ENCODE data around the gene FAM50B.
"Not testable (repeated sequence)": the region's sequence is repeated elsewhere in the genome, so short reads cannot be mapped to it uniquely, and the experiment has no call there.

Gene FAM50B

DNA sequence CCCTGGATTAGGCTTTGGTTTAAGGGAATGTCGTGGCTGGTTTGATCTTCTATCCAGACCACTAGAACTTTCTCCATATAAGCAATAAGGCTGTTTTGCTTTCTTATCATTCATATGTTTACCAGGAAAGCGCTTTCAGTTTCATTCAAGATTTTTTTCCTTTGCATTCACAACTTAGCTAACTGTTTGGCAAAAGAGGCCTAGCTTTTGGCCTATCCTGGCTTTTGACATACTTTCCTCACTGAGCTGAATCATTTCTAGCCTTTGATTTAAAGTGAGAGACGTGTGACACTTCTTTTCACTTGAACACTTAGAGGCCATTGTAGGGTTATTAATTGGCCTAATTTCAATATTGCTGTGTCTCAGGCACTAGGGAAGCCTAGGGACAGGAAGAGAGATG is 1.7 kb upstream of the FAM50B start:
- DNase-seq (ENCODE audit: low read depth in 1 of 2, low spot score in 1 of 2), result no peak

GRCh38 chr6:3848380-3848779 is 793 bp upstream of the FAM50B start:
- DNase-seq (ENCODE audit: low read depth in 1 of 2, low spot score in 1 of 2), result no peak

DNA sequence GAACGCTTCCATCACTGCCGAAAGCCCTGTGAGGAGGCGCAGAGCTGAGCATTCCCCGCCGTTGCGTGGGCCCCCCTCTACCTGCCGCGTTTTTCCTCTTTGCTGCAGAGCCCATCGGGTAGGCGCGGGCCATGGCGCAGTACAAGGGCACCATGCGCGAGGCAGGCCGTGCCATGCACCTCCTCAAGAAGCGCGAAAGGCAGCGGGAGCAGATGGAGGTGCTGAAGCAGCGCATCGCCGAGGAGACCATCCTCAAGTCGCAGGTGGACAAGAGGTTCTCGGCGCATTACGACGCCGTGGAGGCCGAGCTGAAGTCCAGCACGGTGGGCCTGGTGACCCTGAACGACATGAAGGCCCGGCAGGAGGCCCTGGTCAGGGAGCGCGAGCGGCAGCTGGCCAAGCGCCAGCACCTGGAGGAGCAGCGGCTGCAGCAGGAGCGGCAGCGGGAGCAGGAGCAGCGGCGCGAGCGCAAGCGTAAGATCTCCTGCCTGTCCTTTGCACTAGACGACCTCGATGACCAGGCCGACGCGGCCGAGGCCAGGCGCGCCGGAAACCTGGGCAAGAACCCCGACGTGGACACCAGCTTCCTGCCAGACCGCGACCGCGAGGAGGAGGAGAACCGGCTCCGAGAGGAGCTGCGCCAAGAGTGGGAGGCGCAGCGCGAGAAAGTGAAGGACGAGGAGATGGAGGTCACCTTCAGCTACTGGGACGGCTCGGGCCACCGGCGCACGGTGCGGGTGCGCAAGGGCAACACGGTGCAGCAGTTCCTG is 693 bp downstream of the FAM50B start:
- DNase-seq (ENCODE audit: low read depth in 1 of 2, low spot score in 1 of 2), result no peak

- DNase-seq (ENCODE audit: low read depth in 1 of 2, low spot score in 1 of 2), result peak in 1 of 2 donors; percentile 30
These were observed 1.5 kb downstream of the FAM50B start for GRCh38 chr6:3850451-3851203.

DNA sequence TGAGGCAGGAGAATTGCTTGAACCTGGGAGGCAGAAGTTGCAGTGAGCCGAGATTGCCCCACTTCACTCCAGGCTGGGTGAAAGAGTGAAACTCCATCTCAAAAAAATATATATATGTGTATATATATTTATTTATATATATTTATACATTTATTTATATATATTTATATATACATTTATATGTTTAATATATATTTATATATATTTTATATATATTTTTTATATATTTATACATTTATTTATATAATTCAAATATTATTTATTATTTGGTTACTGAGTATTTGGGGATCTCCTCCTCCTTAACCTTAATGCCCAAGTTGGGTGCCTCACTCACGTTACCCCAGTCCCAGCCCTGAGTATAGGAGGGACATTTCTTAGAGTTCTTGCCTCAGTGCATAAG is 2.7 kb downstream of the FAM50B start:
- DNase-seq (ENCODE audit: low read depth in 1 of 2, low spot score in 1 of 2), result no peak

GRCh38 chr6:3852391-3852790 is 3.2 kb downstream of the FAM50B start:
- no peak for DNase-seq (ENCODE audit: low read depth in 1 of 2, low spot score in 1 of 2)

GRCh38 chr6:3855866-3856265 is 6.7 kb downstream of the FAM50B start:
- no peak for DNase-seq (ENCODE audit: low read depth in 1 of 2, low spot score in 1 of 2)

GRCh38 chr6:3856576-3856975 is 7.4 kb downstream of the FAM50B start:
- no peak for DNase-seq (ENCODE audit: low read depth in 1 of 2, low spot score in 1 of 2)

DNA sequence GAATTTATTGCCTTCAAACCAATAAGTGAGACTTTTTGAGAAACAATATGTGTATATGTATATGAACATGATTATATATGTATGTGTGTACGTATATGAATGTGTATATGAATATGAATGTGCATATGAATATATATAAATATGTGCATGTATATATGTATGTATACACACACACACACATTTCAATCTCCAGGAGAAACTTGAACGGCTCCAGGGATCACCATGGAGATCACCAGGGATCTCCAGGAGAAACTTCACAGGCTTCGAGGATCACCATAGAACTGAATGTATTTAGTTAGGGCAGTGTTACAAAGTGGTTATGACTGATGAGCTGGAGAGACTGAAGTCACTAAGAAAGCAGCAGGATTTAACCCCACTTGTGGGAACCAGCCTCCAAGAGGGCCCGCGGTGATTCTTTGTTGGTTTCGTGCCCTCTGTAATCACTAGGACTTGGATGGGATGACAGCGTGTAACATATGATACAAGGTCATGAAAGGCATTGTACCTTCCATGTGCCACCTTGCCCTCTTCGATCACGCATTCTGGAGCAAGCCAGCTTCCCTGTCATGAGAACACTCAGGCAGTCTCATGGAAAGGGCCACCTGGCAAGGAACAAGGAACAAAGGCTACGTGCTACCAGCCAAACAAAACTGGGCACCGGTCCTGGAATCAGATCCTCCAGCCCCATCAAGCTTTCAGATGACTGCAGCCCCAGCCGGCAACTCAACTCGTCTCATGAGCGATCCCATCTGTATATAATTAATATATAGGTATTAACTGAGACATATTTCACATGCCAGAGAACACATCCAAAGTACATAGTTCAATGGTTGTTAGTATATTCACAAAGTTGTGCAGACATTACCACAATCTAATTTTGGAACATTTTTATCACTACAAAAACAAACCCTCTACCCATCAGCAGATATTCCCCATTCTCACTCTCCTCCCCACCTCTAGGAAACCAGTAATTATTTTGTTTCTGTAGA is 8.6 kb downstream of the FAM50B start:
- DNase-seq (ENCODE audit: low read depth in 1 of 2, low spot score in 1 of 2), result no peak

DNA sequence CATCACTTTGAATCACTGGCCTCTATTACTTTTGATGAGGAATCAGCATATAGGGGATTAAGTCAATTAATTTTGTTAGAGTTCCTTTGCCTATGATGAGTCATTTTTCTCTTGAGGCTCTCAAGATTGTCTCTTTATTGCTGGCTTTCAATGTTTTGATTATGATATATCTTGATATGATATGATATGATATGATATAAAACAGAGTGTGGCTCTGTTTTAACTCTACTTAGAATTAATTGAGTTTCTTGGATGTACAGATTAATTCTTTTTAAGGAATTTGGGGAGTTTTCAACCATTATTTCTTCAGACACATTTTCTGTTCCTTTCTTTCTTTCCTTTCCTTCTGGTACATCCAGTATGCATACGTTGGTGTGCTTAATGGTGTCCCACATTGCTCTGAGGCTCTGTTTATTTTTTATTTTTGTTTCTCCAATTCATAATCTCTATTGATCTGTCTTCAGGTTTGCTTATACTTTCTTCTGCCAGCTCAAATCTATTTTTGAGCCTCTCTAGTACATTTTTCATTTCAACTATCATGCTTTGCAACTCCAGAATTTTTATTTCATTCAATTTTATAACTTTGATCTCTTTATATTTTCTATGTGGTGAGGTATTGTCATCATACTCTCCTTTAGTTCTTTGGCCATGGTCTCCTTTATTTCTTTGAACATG is 10.8 kb downstream of the FAM50B start:
- DNase-seq (ENCODE audit: low read depth in 1 of 2, low spot score in 1 of 2), result no peak

DNA sequence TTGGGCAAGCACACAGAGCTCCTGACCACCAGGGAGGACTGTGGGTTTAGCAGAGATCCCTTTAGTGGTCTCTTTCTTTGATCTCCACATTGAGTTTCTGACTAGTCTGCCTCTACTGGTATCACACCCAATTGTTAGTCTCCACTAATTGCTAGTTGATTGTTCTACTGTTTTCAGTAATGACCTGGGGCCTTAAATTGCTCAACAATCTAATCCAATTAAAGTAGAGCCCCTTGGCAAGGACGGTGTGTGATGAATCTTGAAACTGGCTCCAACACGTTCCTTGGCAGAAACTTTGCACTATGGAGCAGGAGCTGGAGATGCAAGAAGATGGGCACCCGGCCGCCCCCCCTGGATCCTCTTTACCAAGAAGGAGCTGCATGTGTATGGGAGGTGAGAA is 12.3 kb downstream of the FAM50B start:
- no peak for DNase-seq (ENCODE audit: low read depth in 1 of 2, low spot score in 1 of 2)

- no peak for DNase-seq (ENCODE audit: low read depth in 1 of 2, low spot score in 1 of 2)
These were observed 12.9 kb downstream of the FAM50B start for GRCh38 chr6:3862038-3862437.

GRCh38 chr6:3863322-3863721 is 14.1 kb downstream of the FAM50B start:
- not testable (repeated sequence) for DNase-seq (ENCODE audit: low read depth in 1 of 2, low spot score in 1 of 2)

- DNase-seq (ENCODE audit: low read depth in 1 of 2, low spot score in 1 of 2), result no peak
These were observed 16.3 kb downstream of the FAM50B start for GRCh38 chr6:3865463-3865862.

DNA sequence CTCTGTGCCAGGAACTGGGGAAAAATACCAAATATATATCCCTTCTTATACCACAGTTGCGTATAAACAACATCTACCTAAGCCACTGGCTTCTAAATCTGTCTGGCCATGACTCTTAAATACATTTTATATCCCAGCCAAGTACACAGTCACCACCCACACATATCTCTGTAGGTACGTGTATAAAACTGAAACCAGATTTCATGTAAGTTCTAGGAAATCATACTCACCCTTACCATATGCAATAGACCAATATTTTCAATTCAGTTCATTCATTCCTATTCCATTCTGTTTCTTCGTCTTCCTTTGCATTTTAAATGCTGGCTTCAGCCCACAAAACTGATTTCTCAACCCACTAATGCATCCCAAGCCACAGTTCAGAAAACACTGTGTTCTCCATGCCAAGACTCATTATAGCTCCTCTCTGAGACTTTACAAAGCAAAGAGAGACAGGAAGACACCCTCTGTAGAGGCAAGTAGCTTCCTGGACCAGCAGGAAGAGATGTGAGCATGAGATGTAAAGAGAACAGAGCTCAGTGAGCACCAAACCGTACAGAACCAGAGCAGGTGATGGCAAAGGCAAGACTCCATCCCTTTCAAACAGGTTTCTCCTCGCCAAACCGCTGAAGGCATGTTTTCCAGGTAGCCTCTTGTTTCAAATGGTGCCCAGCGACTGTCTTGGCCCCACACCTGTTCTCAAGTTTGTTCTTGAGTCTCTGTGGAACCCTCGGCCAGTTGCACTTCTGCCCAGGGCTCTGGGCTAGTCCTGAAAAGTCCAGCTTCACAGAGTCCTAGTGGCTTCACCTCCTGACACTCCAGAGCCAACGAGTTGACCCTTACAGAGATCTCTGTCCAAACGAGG is 18.7 kb downstream of the FAM50B start:
- no peak for DNase-seq (ENCODE audit: low read depth in 1 of 2, low spot score in 1 of 2)

DNA sequence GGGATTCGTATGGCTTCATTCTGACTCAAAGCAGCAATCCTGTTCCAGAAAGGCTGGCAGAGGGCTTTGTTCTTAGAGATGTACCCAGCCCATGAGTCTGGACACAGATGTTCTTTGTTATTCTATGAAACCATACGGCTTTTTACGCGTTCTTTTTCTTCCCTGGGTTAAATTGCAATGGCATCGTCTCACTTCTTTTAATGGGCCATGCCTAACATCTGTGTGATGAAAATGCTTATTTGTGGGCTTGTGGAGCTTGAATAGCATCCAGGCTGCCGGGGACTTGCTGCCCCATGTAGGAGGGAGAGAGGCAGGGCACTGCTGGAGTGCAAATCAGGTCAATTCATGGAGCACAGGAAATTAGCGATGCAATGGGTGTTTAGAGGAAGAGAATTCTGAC is 19.4 kb downstream of the FAM50B start:
- DNase-seq (ENCODE audit: low read depth in 1 of 2, low spot score in 1 of 2), result no peak

DNA sequence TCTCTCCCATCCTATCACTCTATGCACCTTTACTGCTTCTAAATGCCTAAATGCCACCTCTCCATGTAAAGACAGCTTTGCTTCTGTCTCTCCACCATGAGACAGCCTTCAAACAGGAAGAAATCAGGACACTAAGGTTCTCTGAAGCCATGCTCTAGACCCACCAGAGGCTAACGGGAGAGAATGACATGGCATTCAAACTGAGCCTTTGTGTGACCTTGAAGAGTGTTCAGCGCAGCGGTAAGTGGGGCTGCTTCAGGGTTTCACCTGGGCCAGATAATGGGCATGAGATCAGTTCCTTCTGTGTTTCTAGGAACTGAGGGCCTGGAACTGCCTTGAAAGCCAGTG is 20.1 kb downstream of the FAM50B start:
- DNase-seq (ENCODE audit: low read depth in 1 of 2, low spot score in 1 of 2), result no peak

DNA sequence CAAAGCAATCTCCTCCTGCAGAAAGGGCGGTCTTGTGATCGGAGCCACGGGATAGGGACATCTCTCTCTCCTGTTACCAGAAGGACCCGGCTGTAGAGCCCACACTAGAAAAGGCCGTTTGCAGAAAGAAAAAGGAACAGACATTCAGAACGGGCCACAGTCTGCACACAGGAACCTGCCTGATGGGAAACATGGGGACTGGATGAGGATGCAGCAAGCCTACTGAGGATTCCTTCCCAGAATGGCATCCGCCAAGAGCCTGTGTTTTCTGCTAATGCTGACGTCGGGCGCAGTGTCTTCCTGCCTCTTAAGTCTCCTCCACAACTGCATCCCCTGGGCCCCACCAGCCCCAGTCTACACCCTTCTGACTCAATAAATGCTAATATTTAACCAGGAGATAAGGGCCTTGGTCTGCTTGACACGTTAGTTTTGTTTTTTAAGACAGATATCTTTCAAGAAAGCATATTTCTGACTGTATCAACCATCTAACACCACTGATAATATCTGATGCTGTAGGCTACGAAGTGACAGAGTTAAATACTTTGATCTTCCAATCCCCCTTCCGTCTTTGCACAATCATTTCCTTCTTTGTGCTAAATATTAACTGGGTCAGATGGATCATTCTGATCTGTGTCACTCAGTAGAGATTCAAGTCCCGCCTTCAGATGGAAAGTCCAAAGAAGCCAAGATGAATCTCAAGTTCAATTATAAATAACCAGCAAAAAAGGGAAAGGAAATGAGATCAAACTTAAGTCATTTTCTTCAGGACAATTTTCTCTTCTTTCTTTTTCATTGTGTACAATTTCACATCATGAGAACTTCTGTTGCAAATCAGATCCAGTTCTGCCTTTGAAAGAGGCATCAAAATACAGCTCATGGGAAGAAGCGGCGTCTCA is 20.7 kb downstream of the FAM50B start:
- no peak for DNase-seq (ENCODE audit: low read depth in 1 of 2, low spot score in 1 of 2)

- no peak for DNase-seq (ENCODE audit: low read depth in 1 of 2, low spot score in 1 of 2)
These were observed 21.4 kb downstream of the FAM50B start for GRCh38 chr6:3870528-3870925.

Data from activated CD4-positive, alpha-beta T cell treated with anti-CD3 and anti-CD28 coated beads, Interleukin-2, amount 50 U/mL, for 24 hours (primary cell).